Prostate gland (tissue), 2 donors: ENCODE data around the gene CAPN3. TPM values are rescaled to one million over a fixed set of nuclear protein-coding genes. Genes with fewer than 3 reads are reported as not detected.

Experiments
- DNase-seq: peaks from one replicate; pipeline ENCODE4 v3.0.0-alpha.2; 2019; ENCODE audit warnings: low spot score
- H3K27ac ChIP-seq, 2 donors: fragments of 200-600 bp; sonication (generic); 2 replicates each; pipeline ENCODE4 v1.5.1; 2017 to 2019
- H3K27me3 ChIP-seq: fragments of 200-600 bp; sonication (generic); replicated peaks from 2 replicates; pipeline ENCODE4 v1.5.1; 2019; ENCODE audit not compliant: insufficient read depth
- H3K36me3 ChIP-seq, 2 donors: fragments of 200-600 bp; sonication (generic); 1 replicate in 1 of 2; 2 replicates in 1 of 2; pipeline versions ENCODE4 v1.5.1 to v1.8.1; 2017 to 2019
- H3K4me1 ChIP-seq: fragments of 200-600 bp; sonication (generic); replicated peaks from 2 replicates; pipeline ENCODE4 v1.5.1; 2019
- H3K4me3 ChIP-seq, 2 donors: fragments of 200-600 bp; sonication (generic); 2 replicates each; pipeline ENCODE4 v1.5.1; 2017 to 2019
- H3K9me3 ChIP-seq: fragments of 200-600 bp; sonication (generic); 2 replicates; pipeline ENCODE4 v1.5.1; 2017
- CTCF ChIP-seq, 4 experiments: fragments of 200-600 bp in 2 of 4; fragments of 450-650 bp in 2 of 4; sonication (generic) in 2 of 4; IDR thresholded peaks; 1 replicate in 3 of 4; 2 replicates in 1 of 4; pipeline ENCODE4 v1.5.1; 2016 to 2019; ENCODE audit warnings: antibody characterized with exemption in 4 of 4, mild to moderate bottlenecking in 2 of 4, moderate library complexity in 2 of 4
- POLR2A ChIP-seq: fragments of 450-650 bp; IDR thresholded peaks from one replicate; pipeline ENCODE4 v1.6.1; 2016; ENCODE audit warnings: antibody characterized with exemption, mild to moderate bottlenecking
- POLR2AphosphoS5 ChIP-seq: sonication (generic); formaldehyde crosslinking; IDR thresholded peaks from one replicate; pipeline ENCODE4 v1.6.1; 2017; ENCODE audit warnings: antibody characterized with exemption
- WGBS: methylation state at CpG from one replicate; pipeline ENCODE4 v1.1.5; 2018; 5-methylcytosine and 5-hydroxymethylcytosine counted together
- intact Hi-C: fragments of 100-400 bp; cut with DNase I; formaldehyde crosslinking; loops from one replicate; pipeline ENCODE4 v1.14.2; 2022
- total RNA-seq, 2 donors: library from RNA; depleted of rRNA; stranded (reverse); fragments of >200 nt; gene quantifications; one replicate each; pipeline ENCODE4 v1.1.0, GENCODE V29; 2016

Gene CAPN3
- total RNA-seq, 2 donors from 2014 or later = 5.3 to 15.1 TPM

GRCh38 chr15:42402455-42403205, 43.3 kb downstream of the CAPN3 start:
- no peak for DNase-seq
- H3K9me3 ChIP-seq = no peaks in the 10 kb centered on the region
- H3K27me3 ChIP-seq = no peaks in the 10 kb centered on the region
- intact Hi-C loops = no loop called here
- H3K36me3 ChIP-seq = no peaks in the 10 kb centered on the region
- H3K4me1 ChIP-seq = no peaks in the 10 kb centered on the region
- TF ChIP-seq POLR2AphosphoS5 = no peak
- H3K4me3 ChIP-seq = no peak overlapping the region
- WGBS = 90% methylated on average over 15 of the region's 15 CpGs
- no peak overlapping the region for H3K27ac ChIP-seq

GRCh38 chr15:42403389-42403788, 44.1 kb downstream of the CAPN3 start:
- DNase-seq = no peak
- Histone ChIP-seq H3K27me3 (no peaks in the 10 kb centered on the region), H3K4me3 (no peak overlapping the region), H3K27ac (no peak overlapping the region), H3K4me1 (no peaks in the 10 kb centered on the region), H3K9me3 (no peaks in the 10 kb centered on the region), H3K36me3 (no peaks in the 10 kb centered on the region)
- 97% methylated on average over 7 of the region's 7 CpGs for WGBS
- TF ChIP-seq POLR2A (no peak), POLR2AphosphoS5 (no peak), CTCF (IDR thresholded peaks at IDR 0.05) (no peak)
- intact Hi-C loops = no loop called here

GRCh38 chr15:42404461-42405235, 45.3 kb downstream of the CAPN3 start:
- WGBS = 88% methylated on average over 12 of the region's 12 CpGs
- TF ChIP-seq CTCF (IDR thresholded peaks at IDR 0.05) (no peak), POLR2A (no peak), POLR2AphosphoS5 (no peak)
- no peak for DNase-seq

DNA sequence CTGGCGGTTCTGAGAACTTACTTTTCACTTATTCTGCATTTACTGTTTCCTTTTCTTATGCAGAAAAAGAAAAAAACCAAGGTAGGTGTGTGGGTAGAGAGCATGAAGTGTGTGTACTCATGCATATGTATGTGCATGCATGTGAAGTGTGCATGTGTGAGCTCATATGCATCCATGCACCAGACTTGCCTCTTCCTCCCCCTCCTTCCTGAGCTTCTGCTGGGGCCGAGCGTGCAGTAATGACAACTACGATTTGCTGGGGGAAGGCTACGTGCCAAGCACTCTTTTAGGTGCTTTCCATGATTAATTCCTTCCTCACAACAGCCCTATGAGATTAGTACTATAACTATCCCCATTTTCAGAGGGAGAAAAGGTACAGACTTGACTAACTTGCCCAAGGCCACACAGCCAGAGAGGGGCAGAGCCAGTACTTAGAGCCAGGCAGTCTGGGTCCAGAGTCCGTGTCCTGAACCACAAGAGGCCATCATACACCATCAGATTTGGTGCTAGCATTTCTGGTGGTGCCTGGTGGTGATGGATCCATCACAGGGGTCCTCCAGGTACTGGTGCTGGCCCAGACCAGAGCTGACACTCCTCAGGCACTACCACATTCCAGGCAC, 46.7 kb downstream of the CAPN3 start:
- Histone ChIP-seq H3K9me3 (no peaks in the 10 kb centered on the region), H3K4me3 (no peak overlapping the region), H3K36me3 (no peaks in the 10 kb centered on the region), H3K27me3 (no peaks in the 10 kb centered on the region), H3K27ac (no peak overlapping the region), H3K4me1 (no peaks in the 10 kb centered on the region)
- WGBS = 46% methylated on average over 6 of the region's 6 CpGs
- TF ChIP-seq CTCF (IDR thresholded peaks at IDR 0.05) (no peak), POLR2A (no peak), POLR2AphosphoS5 (no peak)
- DNase-seq = no peak
- intact Hi-C loops = no loop called here

More at GRCh38 chr15:42404461-42405235, 45.3 kb downstream of the CAPN3 start:
- no peaks in the 10 kb centered on the region for H3K4me1 ChIP-seq
- no peaks in the 10 kb centered on the region for H3K9me3 ChIP-seq
- no peaks in the 10 kb centered on the region for H3K36me3 ChIP-seq
- no peak overlapping the region for H3K4me3 ChIP-seq
- H3K27me3 ChIP-seq = no peaks in the 10 kb centered on the region
- H3K27ac ChIP-seq = no peak overlapping the region
- intact Hi-C loops = no loop called here

DNA sequence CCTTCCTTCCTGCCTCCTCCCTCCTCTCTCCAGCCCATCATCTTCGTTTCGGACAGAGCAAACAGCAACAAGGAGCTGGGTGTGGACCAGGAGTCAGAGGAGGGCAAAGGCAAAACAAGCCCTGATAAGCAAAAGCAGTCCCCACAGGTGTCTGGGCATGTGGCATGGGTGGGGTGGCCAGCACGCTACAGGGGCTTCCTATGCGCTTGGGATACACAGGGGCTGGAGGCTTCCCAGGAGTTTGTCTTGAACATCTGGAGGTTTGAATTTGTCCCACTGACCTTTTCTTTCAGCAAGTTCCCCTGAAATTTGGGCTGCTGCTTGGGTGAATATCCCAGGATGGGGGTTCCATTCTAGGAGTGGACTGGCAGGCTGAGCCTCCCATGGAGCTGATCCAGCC, 48.9 kb downstream of the CAPN3 start:
- Histone ChIP-seq H3K4me3 (no peak overlapping the region), H3K27me3 (no peaks in the 10 kb centered on the region), H3K36me3 (no peaks in the 10 kb centered on the region), H3K4me1 (no peaks in the 10 kb centered on the region), H3K9me3 (no peaks in the 10 kb centered on the region), H3K27ac (no peak overlapping the region)
- intact Hi-C loops = no loop called here
- no peak for DNase-seq
- TF ChIP-seq POLR2A = no peak
- no peak for TF ChIP-seq POLR2AphosphoS5
- no peak for TF ChIP-seq CTCF (IDR thresholded peaks at IDR 0.05)
- 83% methylated on average over 4 of the region's 4 CpGs for WGBS
